ENCODE measurements around the gene TMED10.

Gene TMED10

DNA sequence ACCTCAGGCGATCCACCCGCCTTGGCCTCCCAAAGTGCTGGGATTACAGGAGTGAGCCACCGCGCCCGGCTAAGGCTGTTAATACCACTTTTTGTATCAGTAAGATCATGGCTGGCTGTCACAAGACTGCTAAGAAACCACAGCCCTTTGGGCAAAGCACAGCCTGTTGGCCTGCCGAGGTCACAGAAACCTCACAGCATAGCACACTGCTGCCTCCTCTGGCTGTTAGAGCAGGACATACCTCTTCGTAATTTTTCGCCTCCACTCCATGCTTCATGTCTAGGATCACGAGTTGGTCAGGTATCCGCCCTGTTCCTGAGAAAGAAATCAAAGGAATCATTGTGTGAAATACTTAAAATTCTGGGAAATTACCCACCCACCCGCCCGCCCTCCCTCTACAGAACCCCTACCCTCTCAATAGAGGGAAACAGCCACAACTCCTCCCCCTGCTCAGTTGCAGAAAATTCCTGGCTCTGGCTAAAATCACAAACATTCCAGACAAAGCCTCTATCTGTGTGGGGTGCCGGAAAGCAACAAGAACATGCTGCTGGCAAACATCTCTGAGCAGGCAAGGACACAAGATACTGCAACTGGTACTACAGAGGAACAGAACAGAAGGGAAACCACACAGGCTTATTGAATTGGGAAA lies 28.9 kb downstream of the TMED10 start:
- CTCF ChIA-PET = interaction anchor here (1.0 kb wide), 1 partner anchor 148 kb away, joined by 4 read pairs; no protein-coding TSS in a partner anchor
- Histone ChIP-seq H3K36me3 (ENCODE audit: control insufficient read depth in 2 of 2, insufficient read depth in 1 of 2, low read length in 2 of 2) (peaks cover 23 to 51% of the 10 kb centered on the region in 2 experiments; a peak in 2 of 3 replicates), H3K9me3 (ENCODE audit: control insufficient read depth, insufficient read depth, low read depth, low read length) (no peaks in the 10 kb centered on the region), H3K4me3 (ENCODE audit: low read depth, low read length) (no peak overlapping the region), H3K27ac (ENCODE audit: extremely low read depth, low read depth, low read length) (no peak overlapping the region), H3K4me1 (ENCODE audit: control insufficient read depth, insufficient read depth, low read length) (0 out of 2 replicates have a peak, but pooled peaks cover 2% of the 10 kb centered on the region)
- TF ChIP-seq ZXDB (tag by site-specific recombination; IDR thresholded peaks at IDR 0.05) = no peak
- TF ChIP-seq ZNF747 (tag by site-specific recombination; IDR thresholded peaks at IDR 0.05) = no peak
- no peak for TF ChIP-seq ZNF423 (tag by site-specific recombination; IDR thresholded peaks at IDR 0.05)
- TF ChIP-seq ZNF473 (tag by site-specific recombination; IDR thresholded peaks at IDR 0.05) = no peak
- TF ChIP-seq, protein P1, sequence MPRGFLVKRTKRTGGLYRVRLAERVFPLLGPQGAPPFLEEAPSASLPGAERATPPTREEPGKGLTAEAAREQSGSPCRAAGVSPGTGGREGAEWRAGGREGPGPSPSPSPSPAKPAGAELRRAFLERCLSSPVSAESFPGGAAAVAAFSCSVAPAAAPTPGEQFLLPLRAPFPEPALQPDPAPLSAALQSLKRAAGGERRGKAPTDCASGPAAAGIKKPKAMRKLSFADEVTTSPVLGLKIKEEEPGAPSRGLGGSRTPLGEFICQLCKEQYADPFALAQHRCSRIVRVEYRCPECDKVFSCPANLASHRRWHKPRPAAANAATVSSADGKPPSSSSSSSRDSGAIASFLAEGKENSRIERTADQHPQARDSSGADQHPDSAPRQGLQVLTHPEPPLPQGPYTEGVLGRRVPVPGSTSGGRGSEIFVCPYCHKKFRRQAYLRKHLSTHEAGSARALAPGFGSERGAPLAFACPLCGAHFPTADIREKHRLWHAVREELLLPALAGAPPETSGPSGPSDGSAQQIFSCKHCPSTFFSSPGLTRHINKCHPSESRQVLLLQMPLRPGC (tag by site-specific recombination; IDR thresholded peaks at IDR 0.05) = no peak
- no peak for TF ChIP-seq ZNF549 (tag by site-specific recombination; IDR thresholded peaks at IDR 0.05)
- TF ChIP-seq, protein P2, sequence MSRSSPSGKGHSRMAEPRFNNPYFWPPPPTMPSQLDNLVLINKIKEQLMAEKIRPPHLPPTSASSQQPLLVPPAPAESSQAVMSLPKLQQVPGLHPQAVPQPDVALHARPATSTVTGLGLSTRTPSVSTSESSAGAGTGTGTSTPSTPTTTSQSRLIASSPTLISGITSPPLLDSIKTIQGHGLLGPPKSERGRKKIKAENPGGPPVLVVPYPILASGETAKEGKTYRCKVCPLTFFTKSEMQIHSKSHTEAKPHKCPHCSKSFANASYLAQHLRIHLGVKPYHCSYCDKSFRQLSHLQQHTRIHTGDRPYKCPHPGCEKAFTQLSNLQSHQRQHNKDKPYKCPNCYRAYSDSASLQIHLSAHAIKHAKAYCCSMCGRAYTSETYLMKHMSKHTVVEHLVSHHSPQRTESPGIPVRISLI (tag by site-specific recombination; IDR thresholded peaks at IDR 0.05) = no peak
- POLR2A ChIA-PET = interaction anchor here (1.0 kb wide), 1 partner anchor 14 kb away, joined by 3 read pairs; no protein-coding TSS in a partner anchor

DNA sequence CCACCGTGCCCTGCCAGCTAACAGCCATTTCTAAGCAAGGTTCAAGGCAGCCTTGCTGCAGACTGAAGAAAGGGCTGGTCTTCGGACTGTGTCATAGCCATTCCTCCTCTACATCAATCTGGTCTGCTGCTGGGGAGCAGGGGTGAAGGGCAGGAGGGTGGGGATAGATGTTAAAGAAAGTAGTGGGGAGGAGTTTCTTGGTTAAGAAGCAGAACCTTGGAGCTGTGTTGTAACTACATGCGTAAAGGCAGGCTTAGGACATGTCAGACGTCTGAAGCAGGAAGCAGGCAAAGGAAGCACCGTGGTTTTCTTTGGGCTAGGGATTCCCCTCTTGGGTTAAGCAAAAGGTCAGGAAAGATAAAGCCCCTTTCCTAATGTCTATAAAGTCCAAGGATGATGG lies 31.5 kb downstream of the TMED10 start:
- TF ChIP-seq ZNF48 (tag by site-specific recombination; IDR thresholded peaks at IDR 0.05) (no peak), SP7 (tag by site-specific recombination; IDR thresholded peaks at IDR 0.05) (no peak), ZFHX2 (tag by site-specific recombination; conservative IDR thresholded peaks at IDR 0.05) (no peak), ZNF157 (tag by site-specific recombination; IDR thresholded peaks at IDR 0.05) (no peak), ZNF324 (tag by site-specific recombination; IDR thresholded peaks at IDR 0.05) (no peak), ZNF830 (tag by site-specific recombination; IDR thresholded peaks at IDR 0.05; ENCODE audit: low read depth) (no peak), ZNF654 (tag by site-specific recombination; IDR thresholded peaks at IDR 0.05; ENCODE audit: low read depth) (no peak), ZNF629 (tag by site-specific recombination; IDR thresholded peaks at IDR 0.05) (no peak), ZNF214 (tag by site-specific recombination; IDR thresholded peaks at IDR 0.05; ENCODE audit: borderline replicate concordance) (no peak), SCRT1 (tag by site-specific recombination; IDR thresholded peaks at IDR 0.05; ENCODE audit: borderline replicate concordance) (no peak), HOXD13 (CRISPR knock-in tag; IDR thresholded peaks at IDR 0.05; ENCODE audit: borderline replicate concordance) (no peak), SP2 (tag by site-specific recombination; IDR thresholded peaks at IDR 0.05) (no peak), SALL2 (tag by site-specific recombination; IDR thresholded peaks at IDR 0.05; ENCODE audit: borderline replicate concordance) (no peak), HOXA7 (CRISPR knock-in tag; IDR thresholded peaks at IDR 0.05; ENCODE audit: borderline replicate concordance) (no peak), ZNF274 (IDR thresholded peaks at IDR 0.05; ENCODE audit: low read length) (no peak), ZNF274 (tag by site-specific recombination; IDR thresholded peaks at IDR 0.05; ENCODE audit: borderline replicate concordance) (no peak), ZXDB (tag by site-specific recombination; IDR thresholded peaks at IDR 0.05) (no peak), WT1 (tag by site-specific recombination; IDR thresholded peaks at IDR 0.05) (no peak), GLIS1 (tag by site-specific recombination; IDR thresholded peaks at IDR 0.05) (no peak)
- ChIA-PET CTCF (no interaction called here), POLR2A (no interaction called here)
- Histone ChIP-seq H3K36me3 (ENCODE audit: control insufficient read depth in 2 of 2, insufficient read depth in 1 of 2, low read length in 2 of 2) (peaks cover 12 to 36% of the 10 kb centered on the region in 2 experiments), H3K27ac (ENCODE audit: extremely low read depth, low read depth, low read length) (no peak overlapping the region), H3K4me1 (ENCODE audit: control insufficient read depth, insufficient read depth, low read length) (0 out of 2 replicates have a peak, but pooled peaks cover 3% of the 10 kb centered on the region), H3K4me3 (ENCODE audit: low read depth, low read length) (no peak overlapping the region), H3K9me3 (ENCODE audit: control insufficient read depth, insufficient read depth, low read depth, low read length) (no peaks in the 10 kb centered on the region)
